HG03039 (cell line): ENCODE data around the gene ST14.

Experiments used
- ATAC-seq: cut with Tn5 transposase; IDR thresholded peaks from one replicate; pipeline ENCODE4 v1.9.1; 2021; ENCODE audit warnings: mild to moderate bottlenecking, moderate library complexity; ENCODE audit not compliant: unreplicated experiment

The ST14 gene

DNA sequence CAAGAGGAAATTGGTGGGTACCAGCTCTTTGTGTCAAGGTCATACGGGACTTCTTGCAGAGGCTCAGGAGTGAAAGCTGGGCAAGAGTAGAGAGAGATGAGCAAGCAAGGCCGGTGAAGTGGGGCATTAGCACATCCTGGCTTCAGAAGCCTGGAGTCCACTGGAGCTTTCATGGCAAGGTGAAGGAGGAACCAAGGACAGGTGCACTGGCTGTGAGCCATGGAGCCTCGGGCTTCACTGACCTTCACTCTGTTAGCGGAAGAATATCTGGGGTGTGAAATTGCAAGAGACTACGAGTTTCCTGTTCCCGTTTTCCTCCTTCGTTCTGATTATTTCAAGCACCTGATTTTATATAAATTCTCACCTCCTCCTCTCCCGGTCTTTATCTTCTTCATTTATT lies 25.9 kb upstream of the ST14 start:
- ATAC-seq: no peak

GRCh38 chr11:130136107-130136506 lies 23.5 kb upstream of the ST14 start:
- ATAC-seq: no peak

DNA sequence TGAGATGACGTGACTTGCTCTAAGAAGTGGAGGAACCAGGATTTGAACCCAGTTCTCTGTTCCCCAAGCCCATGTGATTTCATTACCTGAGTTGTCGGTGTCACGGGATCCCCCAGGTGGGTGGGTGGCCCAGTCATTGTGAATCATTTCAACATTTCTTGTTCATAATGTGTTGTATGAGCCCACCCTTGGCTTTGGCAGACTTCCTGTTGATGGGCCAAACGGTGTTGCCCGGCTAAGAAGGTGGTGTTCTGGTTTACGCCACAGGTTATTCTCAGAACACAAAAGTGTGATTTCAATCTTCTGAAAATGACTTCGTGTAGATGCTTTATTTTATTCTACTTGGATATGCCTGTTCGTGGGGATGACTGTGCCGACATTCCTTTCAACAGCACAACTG lies 21.6 kb upstream of the ST14 start:
- ATAC-seq: no peak

DNA sequence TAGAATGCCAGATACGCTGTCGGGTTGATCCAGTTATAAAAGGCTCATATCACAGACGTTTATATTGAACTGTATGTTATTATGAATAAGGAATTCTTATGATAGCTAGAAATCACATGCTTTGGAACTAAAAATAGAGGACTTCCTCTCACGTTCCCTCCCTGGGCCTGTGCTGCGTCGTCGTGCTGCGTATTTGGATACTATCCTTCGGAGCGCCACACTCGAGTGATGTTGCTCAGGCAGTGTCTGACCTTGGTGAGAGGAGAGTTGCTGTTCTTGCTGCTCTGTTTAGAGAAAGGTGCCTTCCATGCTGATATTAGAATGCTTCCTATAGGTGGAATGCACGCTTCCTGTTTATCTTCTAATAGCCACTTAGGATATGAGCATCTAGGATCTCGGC lies 20.2 kb upstream of the ST14 start:
- no peak for ATAC-seq

DNA sequence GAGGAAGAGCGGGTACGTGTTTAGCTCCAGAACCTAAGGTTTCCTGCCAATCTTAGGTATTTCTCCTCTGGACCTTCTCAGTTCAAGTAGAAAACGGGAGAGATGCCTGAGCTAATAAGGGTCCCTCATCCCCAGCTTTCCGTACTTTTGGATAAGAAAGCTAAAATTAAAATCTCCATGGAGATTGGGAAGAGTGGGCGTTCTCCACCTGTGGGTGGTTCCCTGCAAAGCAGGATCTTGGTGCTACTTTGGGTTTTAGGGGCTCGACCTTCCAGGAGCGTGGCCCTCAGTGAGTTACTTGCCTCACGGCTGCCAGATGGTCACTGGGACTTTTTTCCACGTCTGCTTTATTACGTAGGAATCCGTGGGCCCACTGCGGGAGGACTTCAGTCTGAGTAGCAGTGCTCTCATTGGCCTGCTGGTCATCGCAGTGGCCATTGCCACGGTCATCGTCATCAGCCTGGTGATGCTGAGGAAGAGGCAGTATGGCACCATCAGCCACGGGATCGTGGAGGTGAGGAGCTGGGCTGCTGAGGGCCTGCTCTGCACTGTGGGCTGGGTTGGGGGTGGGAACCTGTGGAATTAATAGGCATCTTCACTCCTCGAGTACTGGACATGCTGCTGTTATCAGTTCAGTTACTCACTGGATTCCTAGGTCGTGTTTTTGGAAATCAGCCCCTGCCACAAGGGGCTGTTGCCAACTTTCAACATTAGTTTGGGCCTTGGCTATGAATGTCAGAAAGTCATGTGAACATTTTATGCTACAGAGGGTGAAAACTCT lies 17.8 kb upstream of the ST14 start:
- ATAC-seq: no peak

DNA sequence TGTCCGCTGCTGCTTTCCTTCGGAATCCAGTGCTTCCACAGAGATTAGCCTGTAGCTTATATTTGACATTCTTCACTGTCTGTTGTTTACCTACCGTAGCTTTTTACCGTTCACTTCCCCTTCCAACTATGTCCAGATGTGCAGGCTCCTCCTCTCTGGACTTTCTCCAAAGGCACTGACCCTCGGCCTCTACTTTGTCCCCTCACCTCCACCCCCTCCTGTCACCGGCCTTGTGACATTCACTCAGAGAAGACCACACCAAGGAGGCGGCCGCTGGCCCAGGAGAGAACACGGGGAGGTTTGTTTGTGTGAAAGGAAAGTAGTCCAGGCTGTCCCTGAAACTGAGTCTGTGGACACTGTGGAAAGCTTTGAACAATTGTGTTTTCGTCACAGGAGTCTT lies 15.4 kb upstream of the ST14 start:
- ATAC-seq: no peak

- ATAC-seq: no peak
Observed at GRCh38 chr11:130144861-130145281, 14.7 kb upstream of the ST14 start.

DNA sequence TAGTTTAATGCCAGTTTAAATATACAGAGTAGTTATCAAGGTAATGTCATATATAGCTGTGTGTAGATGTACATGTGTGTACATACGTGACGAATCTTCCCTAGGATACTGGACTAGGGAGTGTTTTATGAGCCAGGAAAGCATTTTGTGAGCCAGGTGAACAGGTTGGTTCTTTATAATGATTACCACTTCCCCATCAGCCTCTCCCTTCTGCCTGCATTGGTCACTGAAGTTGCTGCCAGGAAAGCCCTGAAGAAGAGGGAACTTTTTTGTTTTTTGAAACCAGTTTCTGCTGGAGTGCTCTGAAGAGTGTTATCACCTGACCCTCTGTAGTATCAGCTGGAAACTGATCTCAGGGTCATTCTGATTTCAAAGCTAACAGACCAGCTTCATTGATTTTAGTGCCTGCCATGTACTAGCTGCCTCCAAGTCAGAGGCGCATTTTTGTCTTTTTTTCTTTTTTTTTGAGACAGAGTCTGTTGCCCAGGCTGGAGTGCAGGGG lies 14.2 kb upstream of the ST14 start:
- no peak for ATAC-seq

DNA sequence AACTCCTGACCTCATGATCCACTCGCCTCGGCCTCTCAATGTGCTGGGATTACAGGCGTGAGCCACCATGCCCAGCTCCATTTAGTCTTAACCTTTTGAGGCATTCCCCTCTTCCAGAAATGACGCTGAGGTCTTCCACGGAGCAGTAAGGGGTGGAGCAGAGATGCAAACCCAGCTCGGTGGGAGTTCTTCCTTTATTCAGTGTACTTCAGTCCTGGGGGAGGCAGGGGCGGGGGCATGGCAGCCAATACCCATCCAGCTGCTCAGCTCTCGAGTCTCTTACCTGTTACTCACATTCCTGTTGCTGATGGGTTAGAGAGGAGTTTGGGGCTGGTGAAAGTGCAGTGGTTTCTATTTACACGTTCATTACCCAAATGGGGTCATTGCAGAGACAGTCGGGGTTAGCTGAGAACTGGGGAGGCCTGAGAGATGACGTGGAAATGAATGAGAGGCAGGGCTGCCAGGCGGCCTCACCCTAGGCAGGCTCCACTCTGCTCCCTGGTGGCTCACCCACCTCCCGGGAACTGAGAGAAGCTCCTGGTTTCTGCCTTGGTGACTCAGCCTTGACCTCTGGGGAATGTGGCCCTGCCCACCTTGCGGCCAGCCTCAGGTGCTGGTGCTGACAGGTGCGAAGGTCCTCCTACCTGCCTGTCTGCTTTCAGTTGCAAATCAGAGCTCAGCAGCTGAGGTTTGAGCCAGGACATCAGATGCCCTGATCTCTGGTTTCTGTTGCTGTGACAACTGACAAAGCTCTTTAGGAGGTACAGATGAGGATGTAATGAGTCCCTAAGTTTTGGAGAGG lies 13.4 kb upstream of the ST14 start:
- no peak for ATAC-seq

- no peak for ATAC-seq
Observed at GRCh38 chr11:130146796-130147195, 12.8 kb upstream of the ST14 start.

GRCh38 chr11:130148796-130149326 lies 10.7 kb upstream of the ST14 start:
- no peak for ATAC-seq

DNA sequence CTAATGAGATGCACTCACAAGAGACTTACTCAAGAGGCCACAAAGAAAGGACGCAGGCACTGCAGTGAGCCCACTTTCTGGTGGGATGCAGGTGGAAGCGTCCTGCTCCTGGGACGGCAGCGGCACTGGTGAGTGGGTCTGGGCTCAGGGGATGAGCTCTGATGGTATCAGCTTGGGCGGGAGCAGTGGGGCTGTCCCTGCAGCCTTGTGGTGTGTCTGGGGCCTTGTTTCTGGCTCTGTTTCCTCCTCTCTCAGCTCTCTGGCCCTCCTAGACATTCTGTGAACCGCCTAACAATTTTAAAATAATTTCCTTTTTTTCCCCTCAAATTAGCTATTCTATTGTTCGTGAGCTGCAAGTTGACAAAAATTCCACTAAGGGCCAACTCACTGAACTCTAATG lies 8.8 kb upstream of the ST14 start:
- no peak for ATAC-seq

DNA sequence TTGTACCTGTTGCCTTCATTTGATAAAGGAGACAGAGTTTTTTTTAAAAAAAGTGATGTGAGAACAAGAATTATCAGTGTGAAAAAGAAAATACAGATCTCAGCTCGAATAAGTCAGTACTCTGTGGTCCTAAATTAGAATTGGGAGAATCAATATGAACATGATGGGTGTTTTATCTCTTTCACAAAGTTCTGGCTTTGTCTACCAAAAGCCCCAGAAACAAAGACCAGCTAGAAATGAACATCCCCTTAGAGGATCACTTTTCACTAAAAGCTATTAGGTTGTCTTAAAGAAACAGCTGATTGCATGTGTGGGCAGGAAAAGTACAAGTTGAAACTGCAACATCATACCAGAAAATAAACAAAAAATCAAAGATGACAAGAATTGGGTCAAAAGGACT lies 8.4 kb upstream of the ST14 start:
- ATAC-seq: no peak

DNA sequence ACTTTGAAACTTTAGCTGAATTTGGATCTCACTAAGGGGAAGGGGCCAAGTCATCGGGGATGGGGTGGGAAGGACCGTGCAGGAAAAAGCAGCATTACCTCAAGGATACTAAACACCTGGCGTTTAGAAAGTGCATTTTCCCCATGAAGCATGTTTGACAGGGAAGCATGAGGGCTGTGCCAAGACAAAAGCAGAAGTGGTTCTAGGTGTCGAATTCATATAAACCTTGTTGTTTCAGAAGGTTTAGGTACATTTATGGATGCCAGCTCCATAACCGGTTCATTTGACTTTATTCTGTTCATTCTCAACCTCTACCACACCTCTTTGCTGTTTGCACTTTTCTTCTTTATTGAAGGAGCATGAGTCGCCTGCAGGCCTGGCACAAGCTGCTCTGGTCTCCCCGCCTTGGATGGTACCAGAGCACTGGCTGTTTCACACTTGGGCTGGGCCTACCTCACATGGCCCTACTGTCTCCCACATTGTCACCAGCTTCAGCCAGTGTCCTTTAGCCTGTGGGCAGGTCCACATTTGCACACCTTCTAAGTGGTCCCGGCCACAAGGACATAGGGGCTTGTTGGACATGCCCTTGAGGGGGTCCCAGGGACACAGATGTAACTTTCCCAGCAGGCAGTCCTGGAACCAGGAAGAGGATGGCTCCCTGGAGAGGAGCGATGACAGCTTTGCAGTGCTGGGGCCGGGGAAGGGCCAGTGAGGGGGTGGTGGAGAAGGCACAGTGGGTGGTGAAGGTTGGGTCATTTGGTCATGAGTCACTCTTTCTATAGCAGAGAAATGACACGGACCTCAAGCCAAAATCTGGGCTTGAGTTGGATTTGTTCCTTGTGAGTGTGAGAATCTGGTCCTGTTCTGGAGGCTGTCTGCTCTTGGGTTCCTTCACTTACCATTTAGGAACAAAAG lies 3.2 kb upstream of the ST14 start:
- no peak for ATAC-seq

- ATAC-seq: no peak
Observed at GRCh38 chr11:130157101-130157500, 2.5 kb upstream of the ST14 start.

DNA sequence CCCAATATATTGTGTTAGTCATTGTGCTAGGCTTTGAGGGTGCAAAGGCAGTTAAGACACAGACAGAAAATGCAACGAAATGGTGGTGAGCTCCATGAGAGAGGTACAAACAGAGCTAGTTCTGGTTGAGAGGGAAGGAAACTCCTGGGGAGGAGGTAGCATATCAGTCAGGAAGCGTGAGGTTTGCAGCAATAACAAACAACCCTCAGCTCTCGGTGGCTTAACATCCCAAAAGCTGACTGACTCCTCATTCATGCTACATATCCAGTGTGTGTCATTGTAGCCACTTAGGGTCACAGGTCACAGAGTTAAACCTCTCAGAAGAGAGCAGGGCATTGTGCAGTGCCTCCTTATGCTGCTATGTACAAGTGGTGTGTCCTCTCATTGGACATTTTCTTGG lies 1.7 kb upstream of the ST14 start:
- ATAC-seq: no peak

GRCh38 chr11:130159139-130159538 lies 443 bp upstream of the ST14 start:
- ATAC-seq: no peak

- ATAC-seq: no peak
Observed at GRCh38 chr11:130160498-130161155, 1.0 kb downstream of the ST14 start.

- ATAC-seq: no peak
Observed at GRCh38 chr11:130161441-130162145, 2.0 kb downstream of the ST14 start.

DNA sequence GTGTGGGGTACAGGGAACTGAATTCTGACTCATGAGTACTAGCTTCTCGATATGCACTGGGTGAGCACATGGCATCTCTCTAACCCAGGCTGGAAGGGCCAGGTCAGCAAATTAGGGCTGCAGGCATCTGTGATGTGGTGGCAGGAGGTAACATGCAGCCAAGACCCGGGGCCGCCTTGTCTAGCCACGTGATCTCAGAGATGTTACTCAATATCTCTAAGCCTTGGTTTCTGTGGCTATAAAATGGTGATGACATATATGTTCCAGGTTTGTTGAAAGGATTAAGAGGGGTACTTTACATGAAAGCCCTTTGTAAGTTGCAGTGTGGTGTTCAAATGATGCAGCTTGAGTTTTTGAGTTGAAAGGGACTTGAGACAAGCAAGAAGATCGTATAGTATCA lies 3.2 kb downstream of the ST14 start:
- no peak for ATAC-seq
